Adrenal gland (tissue), 5 donors: ENCODE data around the gene HDAC11.

ENCODE experiments used
- CTCF ChIP-seq, 6 experiments: fragments of 450-650 bp in 4 of 6; fragments of 200-600 bp in 2 of 6; sonication (generic) in 1 of 6; IDR thresholded peaks; 1 replicate in 5 of 6; 2 replicates in 1 of 6; pipeline versions ENCODE4 v1.5.1 to v1.8.0; 2016 to 2021; ENCODE audit warnings: antibody characterized with exemption in 6 of 6, mild to moderate bottlenecking in 2 of 6, moderate library complexity in 1 of 6
- POLR2A ChIP-seq, 2 donors: fragments of 450-650 bp; IDR thresholded peaks; one replicate each; pipeline ENCODE4 v1.6.1; 2017; ENCODE audit warnings: antibody characterized with exemption in 2 of 2, mild to moderate bottlenecking in 2 of 2, moderate library complexity in 1 of 2
- donor health status: DM: no; HTN: no; CAD: no.

GRCh38 chr3:13521309-13521708 lies 41.2 kb downstream of the HDAC11 start:
- no peak for TF ChIP-seq CTCF (IDR thresholded peaks at IDR 0.05)
- TF ChIP-seq POLR2A (IDR thresholded peaks at IDR 0.05), result no peak
